Type B pancreatic cell (in vitro differentiated cells): ENCODE data around the gene DLGAP3. TPM values are rescaled to one million over a fixed set of nuclear protein-coding genes. Genes with fewer than 3 reads are reported as not detected.

Experiments
- DNase-seq: peaks from one replicate; pipeline ENCODE4 v3.0.0; 2021; ENCODE audit warnings: mixed read lengths; ENCODE audit not compliant: unreplicated experiment; ENCODE audit errors: extremely low spot score
- H3K27ac Mint-ChIP-seq: 2 replicates; pipeline ENCODE4 v1.8.0; 2021; ENCODE audit warnings: mild to moderate bottlenecking, mixed read lengths
- H3K27me3 Mint-ChIP-seq: 2 replicates; pipeline ENCODE4 v1.8.0; 2021; ENCODE audit warnings: mixed read lengths
- H3K36me3 Mint-ChIP-seq: 2 replicates; pipeline ENCODE4 v1.8.0; 2021; ENCODE audit warnings: mixed read lengths
- H3K4me1 Mint-ChIP-seq: one replicate; pipeline ENCODE4 v1.8.0; 2021; ENCODE audit warnings: mixed read lengths; ENCODE audit not compliant: unreplicated experiment
- H3K4me3 Mint-ChIP-seq: 2 replicates; pipeline ENCODE4 v1.8.0; 2021; ENCODE audit warnings: mild to moderate bottlenecking, mixed read lengths
- H3K9me3 Mint-ChIP-seq: 2 replicates; pipeline ENCODE4 v1.8.0; 2021; ENCODE audit warnings: mixed read lengths
- CTCF ChIP-seq: fragments of 200-600 bp; sonication (generic); conservative IDR thresholded peaks from 2 replicates; pipeline ENCODE4 v1.5.0; 2021; ENCODE audit warnings: antibody characterized with exemption, mild to moderate bottlenecking
- total RNA-seq: library from RNA; stranded (reverse); gene quantifications from 2 replicates; pipeline ENCODE4 v1.2.1, GENCODE V29; 2021; ENCODE audit warnings: low replicate concordance

DLGAP3 gene
- total RNA-seq, 1 donor from 2014 or later, result 1.0 TPM

DNA sequence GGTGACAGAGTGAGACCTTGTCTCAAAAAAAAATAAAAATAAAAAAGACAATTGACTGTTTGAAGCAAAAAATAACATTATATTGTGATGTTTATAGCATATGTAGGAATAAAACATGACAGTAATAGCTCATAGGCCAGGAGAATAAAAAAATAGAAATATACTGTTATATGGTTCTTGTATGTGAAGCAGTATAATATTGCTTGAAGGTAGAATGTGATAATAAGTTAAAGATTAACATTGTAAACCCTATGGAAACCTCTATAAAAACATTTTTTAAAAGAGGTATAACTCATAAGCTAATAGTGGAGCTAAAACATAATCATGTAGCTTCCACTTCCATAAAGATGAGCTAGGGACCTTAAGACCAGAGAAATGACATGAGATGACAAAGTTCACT is 113.1 kb downstream of the DLGAP3 start:
- Mint-ChIP-seq H3K9me3 (no peaks in the 10 kb centered on the region), H3K4me1 (no peaks in the 10 kb centered on the region), H3K27ac (no peak overlapping the region), H3K4me3 (no peak overlapping the region), H3K27me3 (no peaks in the 10 kb centered on the region), H3K36me3 (no peaks in the 10 kb centered on the region)
- no peak for TF ChIP-seq CTCF
- no peak for DNase-seq

Other genes with a start within 250 kb of the DLGAP3 start
- gene GJB5, start 174.6 kb downstream of the DLGAP3 start, total RNA-seq, result 2.0 and 7.5 TPM in 2 replicates
- gene GJB4, start 169.9 kb downstream of the DLGAP3 start, total RNA-seq, result 0.48 and 0.50 TPM in 2 replicates
- 6.5 and 19.5 TPM in 2 replicates for gene GJB3, start 148.4 kb downstream of the DLGAP3 start, total RNA-seq
- gene GJA4, start 136.7 kb downstream of the DLGAP3 start, total RNA-seq, result 0.67 and 0.87 TPM in 2 replicates
- 39.0 and 45.6 TPM in 2 replicates for gene SMIM12, start 69.9 kb downstream of the DLGAP3 start, total RNA-seq
- 6.6 and 9.9 TPM in 2 replicates for gene TMEM35B, start 55.7 kb upstream of the DLGAP3 start, total RNA-seq
- gene ZMYM6, start 102.3 kb upstream of the DLGAP3 start, total RNA-seq, result 19.4 and 21.2 TPM in 2 replicates
- gene ZMYM1, start 149.7 kb upstream of the DLGAP3 start, total RNA-seq, result 19.4 and 31.8 TPM in 2 replicates